ENCODE measurements around the gene SORCS1.
"Not testable (repeated sequence)": the region's sequence is repeated elsewhere in the genome, so short reads cannot be mapped to it uniquely, and the experiment has no call there.

Gene SORCS1

DNA sequence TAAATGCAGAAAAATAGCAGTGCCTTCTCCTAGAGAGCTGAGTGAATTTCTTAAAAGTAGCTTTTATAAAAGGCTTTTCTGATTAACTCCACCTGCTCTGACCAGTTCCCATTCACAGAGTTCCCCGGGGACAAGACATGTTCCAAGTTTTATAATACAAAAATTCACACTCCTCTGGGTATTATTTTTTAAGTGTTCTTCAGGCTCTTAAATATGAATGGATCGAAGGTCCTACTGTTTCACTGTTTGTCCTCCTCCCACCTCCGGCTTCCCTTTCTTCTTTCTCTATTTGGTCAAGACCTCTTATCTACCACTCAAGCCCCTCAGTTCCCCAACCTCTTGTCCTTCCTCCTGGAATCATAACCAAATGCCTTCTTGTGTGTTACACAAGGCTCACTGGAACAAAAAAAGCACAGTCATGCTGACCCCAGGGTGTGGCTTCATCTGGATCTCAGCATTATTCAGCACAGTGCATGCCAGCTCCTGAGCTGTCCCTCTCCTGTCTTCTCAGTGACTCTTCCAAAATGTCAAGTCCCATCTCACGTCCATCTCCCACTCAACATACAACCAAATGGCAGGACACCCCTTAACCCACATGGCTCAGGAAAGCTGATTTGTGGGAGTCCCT lies 222.4 kb downstream of the SORCS1 start:
- DNase-seq (ENCODE audit: low read depth): no peak

DNA sequence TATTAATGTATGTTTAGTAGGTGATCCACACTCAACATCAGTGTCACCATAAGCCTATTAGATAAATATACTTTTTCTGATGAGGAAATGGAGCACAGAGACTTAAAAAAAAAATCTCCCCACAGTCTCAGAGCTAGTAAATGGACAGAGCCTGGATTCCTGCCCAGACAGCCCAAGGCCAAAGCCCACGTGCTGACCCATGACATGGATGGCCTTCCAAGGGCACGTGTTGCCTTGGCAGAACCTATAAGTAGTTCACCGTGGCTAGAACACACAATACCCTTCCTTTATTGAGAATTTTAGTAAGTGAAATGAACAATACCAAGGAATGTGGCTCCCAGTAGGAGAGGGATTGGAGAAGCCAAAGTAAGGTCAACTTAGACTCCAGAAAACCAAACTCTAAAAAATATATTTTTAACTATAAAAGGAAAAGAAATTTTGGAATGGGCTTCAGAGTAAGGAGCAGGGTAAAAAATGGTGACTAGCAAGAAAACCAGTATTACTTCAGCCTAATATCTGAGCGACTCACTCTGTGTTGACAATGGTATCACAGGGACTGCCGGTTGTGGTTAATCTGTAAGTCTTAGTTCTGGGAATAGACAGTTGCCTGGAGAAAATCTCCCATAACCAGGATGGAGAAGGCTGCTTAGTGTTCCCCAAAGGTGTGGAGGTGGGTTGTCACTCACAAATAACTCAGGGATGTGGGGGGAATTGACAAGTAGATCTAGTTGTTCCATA lies 223.0 kb downstream of the SORCS1 start:
- no peak for DNase-seq (ENCODE audit: low read depth)

DNA sequence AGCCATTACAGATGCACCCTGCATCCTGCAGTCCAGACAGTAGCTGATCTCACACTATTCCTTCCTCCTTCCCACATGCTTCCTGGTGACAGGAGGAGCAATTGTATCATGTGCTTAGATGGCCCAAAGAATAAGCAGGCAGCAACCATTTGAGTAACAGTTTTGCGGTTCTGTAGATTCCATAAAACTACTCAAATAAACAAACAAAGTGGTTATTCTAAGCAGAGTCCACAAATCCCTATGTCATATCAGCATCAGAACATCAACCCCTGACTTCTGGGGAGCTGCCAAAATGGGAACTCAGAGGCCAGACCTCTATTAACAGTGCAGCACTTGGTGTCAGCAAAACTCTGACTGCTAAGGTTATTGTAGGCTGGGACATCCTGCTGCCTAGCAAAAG lies 226.0 kb downstream of the SORCS1 start:
- DNase-seq (ENCODE audit: low read depth): no peak

DNA sequence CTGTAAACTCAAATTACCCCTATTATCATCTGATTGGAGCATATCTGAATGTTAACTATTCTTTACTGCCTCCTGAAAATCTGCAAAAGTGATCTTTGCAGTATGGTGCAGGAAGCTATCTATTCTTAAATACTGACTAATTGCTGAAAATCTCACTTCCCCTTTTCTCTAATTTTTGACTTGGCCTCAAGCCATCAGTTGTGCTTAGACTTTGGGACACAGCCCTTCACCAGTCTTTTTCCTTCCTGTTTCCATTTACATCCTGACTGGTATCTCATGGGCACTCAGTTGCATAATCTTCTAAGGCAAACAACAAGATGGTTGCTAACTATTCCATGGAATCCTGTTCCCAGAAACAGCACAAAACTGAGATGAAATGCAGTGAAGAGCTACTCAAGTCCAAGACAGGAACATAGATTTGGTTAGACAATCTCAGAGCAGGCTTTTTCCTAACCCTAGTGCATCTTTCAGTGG lies 228.5 kb downstream of the SORCS1 start:
- no peak for DNase-seq (ENCODE audit: low read depth)

DNA sequence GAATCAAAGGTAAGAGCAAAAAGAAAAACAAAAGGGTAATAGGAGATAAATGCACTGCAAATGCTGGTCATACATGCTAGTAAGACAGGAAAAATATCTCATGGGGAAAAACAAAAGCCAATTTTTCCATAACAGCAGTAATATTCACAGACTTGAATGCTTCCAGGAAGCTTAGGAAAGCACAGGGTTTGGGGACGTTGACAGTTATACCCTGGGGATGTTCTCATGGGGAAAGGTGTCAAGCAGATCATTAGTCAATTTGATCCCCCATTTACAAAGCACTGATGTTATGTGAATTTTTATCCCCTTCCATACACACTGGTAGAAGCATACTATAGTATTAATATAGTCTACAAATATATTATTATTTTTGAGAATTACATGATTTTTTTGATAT lies 232.7 kb downstream of the SORCS1 start:
- DNase-seq (ENCODE audit: low read depth): no peak

DNA sequence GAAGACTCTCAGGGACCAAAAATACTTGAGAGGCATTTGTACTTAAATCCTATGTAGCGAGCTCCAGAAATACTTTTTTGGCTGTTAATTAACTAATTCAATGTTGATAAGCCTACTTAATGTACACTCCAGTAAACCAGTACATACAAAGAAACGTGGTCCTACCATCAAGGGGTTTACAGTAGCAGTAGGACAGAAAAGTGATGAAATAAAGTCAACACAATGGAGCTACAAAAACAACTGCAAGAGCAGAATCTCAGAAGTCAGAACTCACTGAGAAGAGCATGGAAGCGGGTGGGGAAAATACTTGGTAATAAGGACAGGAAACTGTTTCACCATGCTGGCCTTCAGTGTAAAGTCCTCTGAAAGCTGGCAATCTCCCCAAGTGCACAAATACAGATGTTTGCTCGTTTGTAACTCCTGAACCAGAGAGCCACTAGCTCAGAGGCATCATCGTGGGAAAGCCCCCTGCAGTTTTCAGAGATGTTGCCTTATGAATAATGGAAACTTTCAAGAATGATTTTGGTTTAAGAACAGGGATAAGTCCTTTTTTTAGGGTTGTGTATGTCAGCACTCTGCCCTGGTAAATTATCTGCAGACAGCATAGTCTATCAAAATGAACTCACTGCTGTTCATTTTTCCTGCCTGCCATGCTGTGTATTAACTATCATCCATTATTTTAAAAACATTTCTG lies 233.2 kb downstream of the SORCS1 start:
- DNase-seq (ENCODE audit: low read depth): no peak

DNA sequence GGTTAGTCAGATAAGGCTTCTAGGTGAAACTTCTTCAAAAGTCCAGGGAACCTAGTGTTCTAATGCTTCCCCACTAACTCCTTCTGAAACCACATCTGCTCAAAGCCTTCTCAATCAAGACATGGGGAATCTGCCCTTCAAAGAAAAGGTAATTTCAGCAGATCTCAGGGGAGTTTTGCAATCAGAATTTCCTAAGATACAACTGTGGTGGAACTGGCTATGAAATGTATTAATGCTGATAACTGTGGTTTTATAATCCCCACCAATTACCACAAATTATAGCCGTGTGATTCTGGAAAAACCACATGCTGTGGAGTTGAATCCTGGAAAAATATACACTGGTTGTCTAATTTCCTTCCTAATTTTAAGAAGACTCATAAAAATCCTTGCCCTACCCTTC lies 233.8 kb downstream of the SORCS1 start:
- DNase-seq (ENCODE audit: low read depth): no peak

DNA sequence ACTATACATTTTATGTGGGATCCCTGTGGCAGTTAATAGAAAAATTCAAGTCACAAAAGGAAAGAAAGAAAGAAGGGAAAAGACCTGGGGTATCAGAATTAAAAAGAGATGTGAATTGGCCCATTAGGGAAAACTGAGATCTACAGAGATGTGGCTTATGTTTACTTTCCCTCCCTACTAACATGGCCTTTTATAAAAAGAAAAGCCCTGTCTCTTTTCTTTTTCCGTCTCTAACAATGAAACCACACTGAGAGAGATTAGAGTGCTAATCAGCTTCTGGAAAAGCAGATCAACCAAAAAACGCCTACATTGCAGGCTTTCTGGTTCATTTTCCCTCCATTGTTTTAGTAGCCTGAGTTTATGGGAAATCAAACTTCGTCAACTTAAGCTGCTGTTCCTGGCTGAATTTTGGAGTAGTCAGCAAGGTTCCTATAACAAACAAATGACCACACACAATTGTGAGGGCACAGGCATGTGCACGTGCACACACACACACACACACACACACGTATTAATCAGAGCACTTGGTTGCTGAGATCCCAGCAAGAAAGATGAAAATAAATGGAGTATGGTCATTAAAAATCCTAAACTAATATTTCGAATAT lies 235.1 kb downstream of the SORCS1 start:
- DNase-seq (ENCODE audit: low read depth): no peak

DNA sequence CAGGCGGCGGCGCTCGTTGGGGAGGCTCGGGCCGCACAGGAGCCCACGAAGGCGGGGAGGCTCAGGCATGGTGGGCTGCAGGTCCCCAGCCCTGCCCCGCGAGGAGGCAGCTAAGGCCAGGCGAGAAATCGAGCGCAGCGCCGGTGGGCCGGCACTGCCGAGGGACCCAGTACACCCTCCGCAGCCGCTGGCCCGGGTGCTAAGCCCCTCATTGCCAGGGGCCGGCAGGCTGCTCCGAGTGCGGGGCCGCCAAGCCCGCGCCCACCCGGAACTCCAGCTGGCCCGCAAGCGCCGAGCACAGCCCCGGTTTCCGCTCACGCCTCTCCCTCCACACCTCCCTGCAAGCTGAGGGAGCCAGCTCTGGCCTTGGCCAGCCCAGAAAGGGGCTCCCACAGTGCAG lies 236.4 kb downstream of the SORCS1 start:
- not testable (repeated sequence) for DNase-seq (ENCODE audit: low read depth)

DNA sequence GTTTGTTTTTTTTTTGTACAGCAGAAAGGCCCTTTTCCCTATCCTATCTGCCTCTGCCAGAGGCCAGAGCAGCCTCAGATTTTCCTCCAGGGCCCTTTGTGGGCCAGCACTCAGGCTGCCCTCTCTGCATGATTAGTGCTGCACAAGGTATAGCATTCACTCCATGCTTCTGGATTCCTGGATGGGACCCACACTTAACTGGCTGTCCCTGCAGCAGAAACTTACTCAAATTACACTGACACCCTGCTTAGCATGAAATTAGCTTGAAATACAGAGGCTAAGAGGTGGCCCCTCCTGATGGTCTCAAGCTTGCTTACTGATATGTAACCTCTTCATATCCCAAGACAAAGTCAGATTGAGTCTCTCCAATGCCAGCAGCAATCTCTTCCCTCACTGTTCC lies 239.3 kb downstream of the SORCS1 start:
- no peak for DNase-seq (ENCODE audit: low read depth)

DNA sequence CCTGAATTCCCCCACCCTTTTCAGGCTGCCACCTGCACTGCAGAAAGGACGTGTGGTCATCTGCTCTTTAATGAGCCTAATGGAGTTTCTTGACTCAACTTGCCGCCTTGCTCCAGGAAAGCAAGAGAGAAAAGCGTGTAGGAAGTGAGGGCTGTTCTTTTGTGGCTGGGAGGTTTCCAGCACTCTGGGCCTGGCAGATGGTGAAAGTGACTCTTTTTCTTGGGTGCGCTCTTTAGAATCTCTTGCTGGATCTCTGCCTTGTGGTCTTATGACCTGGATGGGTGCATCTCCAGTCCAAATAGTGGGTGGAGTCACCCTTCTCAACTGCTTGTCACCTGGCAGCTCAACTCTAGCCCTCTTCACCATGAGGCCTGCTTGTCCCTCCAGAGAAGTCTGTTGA lies 244.0 kb downstream of the SORCS1 start:
- DNase-seq (ENCODE audit: low read depth): no peak

DNA sequence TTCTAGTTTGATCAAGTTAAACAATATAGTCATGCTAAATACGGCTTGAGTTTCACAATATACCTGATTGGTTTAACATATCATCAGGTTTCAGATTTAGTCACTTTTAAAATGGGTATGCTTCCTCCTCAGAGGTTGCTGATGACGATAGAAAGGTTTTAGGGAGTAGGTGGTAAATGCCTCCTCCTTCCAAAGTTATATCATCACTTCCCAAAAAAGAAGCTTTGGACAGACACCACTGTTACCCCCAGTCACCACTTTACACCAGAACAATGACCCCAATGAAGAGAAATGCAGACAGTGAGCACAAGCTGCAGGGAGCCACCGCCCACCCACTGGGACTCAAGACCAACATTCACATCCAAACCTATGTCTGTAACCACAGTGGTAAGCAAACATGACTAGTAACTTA lies 244.6 kb downstream of the SORCS1 start:
- no peak for DNase-seq (ENCODE audit: low read depth)

DNA sequence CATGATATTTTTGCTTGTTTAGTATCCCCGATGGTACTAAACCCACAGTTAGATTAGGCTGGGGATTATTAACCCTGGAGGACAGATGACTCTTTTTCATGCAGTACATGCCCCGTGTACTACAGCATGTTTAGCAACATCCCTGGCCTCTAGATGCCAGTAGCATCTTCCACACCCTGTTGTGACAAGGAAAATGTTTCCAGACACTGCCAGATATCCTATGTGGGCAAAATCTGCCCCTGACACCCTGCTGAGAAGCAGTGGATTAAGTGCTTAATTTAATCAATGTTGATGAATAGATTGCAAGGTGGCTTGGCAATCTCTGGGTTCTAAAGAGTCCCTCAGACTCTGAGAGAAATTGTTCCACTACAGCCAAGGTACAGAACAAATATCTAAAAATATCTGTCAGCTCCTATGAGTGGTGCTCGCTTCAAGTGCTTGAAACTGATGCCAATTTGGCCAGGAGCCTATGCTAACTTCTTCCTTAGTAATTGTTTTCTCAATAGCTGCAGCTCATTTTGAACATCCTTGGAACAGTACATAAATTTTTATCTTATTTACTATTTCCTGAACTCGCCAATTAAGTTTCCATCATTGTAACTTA lies 247.0 kb downstream of the SORCS1 start:
- no peak for DNase-seq (ENCODE audit: low read depth)

DNA sequence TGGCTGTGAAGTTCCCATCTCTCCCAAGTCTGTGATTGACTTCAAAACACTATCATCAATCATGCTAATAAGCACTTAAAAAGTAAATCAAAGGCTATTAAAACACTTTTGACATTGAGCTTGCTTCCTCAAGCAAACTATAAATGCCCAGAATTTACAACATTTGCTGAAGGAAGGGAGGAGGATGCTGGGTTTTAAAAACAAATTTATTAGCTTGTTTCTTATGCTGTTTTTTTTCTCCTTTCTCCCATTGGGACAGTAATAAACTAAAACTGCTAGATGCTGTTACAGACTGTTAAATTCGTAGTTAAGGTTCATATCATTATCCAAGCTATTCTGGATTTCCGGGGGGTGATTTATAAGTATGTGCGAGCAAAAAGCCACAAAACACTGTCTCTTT lies 250.5 kb downstream of the SORCS1 start:
- no peak for DNase-seq (ENCODE audit: low read depth)

DNA sequence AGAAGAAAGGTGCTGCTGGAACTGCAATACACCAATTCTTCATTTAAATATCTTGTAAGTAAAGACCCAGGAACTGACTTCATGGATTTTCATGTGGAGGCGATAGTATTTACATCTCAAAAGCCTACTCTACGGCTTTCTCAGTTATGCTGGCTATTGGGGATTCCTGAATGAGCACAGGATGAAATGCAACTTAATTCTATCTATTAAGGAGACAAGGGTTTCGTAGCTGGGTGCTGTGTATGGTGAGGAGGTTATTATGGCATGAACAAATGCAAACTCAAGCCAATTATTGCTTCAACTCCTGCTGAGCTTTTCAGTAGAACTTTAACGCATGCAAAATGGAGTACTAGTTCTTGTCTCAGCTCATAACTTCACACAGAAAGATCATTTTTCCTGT lies 251.2 kb downstream of the SORCS1 start:
- DNase-seq (ENCODE audit: low read depth): no peak

DNA sequence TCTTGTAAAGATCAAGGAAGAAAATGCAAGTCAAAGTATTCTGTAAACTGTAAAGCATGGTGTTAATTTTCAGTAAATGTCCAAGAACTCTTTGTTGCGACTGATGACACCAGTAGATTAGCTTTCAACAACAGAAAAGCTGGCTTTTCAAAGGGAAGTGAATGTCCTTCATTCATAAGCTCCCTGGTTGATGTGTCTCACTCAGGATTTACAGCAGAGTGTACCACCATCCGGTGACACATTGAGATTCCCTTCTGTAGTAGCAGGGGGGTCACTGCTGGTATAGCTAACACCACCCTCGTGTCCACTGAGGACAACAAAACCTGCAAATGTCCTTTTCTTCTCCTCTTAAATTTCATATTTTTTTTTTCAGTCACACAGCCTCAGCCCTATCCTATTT lies 253.4 kb downstream of the SORCS1 start:
- no peak for DNase-seq (ENCODE audit: low read depth)

DNA sequence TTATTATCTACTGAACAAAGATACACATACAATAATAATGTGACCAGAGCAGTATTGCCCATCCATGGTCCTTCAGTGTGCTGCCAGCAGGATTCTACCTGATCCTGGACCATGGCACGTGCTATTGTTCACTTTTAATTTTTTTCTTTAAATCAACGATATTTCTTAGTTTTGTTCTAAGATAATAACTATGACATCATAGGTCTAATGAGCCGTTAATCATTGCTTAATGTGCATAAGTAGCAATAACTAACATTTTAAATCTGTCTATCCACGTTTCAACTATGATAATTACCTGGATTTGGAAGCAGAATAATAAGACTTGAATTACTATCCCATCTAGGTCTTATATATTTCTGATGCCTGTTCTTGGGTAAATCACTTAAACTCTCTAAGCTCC lies 253.8 kb downstream of the SORCS1 start:
- DNase-seq (ENCODE audit: low read depth): no peak

DNA sequence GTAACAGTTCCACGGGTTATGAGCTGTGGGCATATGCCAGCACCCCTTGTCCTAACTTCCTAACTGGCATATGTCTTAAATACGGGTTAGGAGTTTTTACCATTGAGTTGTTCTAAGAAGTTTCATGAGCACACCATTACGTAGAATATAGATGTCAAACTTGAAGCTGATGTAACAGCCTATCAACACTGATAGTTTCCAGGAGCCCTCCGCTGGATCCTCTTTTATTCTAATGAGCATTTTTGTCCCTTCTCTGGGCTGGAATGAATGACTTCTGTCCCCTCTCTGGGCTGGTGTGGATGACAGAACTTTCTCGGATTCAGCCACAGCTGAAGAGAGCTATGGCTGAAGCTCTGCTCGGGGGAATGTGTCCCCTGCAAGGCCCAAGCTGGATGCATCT lies 256.3 kb downstream of the SORCS1 start:
- no peak for DNase-seq (ENCODE audit: low read depth)

DNA sequence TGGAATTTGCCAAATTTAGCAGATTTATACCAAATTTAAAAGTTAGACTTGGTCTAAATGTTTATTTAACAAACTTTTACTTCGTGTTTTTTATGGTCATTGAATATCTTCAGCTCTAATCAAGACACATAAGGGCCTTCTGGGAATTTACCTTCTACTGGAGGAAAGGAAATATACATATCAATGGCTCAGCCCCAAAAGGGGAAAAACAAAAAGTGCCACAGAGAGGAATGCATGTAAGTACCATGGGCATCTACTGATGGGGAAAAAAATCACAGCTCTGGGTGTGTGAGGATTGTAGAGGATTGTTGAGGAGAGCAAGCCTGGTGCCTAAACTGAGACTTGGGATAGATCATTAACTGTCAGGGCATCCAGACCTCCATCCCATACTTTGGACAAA lies 260.3 kb downstream of the SORCS1 start:
- no peak for DNase-seq (ENCODE audit: low read depth)

DNA sequence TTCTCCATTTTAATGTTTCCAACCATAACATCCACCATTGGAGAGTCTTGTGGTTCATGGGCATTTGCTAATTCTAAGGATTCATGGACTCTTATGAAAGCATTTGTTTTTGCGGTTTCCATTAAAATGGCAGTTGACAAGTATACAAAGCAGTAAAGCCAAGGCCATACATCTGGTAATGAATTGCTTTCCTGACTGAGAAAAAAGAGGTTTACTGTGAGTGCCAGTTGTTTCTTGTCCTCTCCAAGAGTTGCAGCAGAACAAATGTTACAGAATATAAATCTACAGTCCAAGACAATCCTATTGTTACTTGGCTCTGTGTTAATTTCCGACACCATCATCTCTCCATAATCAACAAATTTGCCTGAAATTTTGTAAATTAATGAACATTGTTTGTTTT lies 261.3 kb downstream of the SORCS1 start:
- no peak for DNase-seq (ENCODE audit: low read depth)

DNA sequence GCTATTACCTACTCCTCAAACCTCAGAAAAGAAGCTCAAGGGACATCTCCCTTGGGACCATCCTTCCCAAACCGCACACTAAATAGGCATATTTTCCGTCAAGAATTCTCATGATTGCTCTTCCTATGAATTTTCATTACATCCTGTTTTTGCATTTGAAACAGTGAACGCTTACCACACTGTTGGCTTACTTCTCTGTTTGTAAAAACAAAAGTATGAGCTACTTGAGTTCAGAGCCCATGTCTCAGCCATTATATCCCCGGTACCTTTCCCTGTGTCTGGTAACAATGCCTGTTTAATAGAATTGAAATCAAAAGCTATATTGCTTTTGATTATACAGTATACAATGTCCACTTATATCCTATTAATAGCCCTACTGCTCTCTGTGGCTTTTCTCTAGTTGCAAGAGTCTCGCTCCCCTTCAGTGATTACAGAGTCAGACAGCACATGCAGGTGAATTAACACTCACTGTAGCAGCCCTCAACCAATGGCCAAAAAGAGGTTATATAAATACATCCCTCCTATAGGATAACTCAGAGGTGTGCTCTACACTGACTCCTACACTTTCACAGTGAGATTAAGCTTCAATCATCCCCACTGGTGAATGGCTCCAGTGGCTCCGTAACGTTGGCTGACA lies 264.4 kb downstream of the SORCS1 start:
- no peak for DNase-seq (ENCODE audit: low read depth)

DNA sequence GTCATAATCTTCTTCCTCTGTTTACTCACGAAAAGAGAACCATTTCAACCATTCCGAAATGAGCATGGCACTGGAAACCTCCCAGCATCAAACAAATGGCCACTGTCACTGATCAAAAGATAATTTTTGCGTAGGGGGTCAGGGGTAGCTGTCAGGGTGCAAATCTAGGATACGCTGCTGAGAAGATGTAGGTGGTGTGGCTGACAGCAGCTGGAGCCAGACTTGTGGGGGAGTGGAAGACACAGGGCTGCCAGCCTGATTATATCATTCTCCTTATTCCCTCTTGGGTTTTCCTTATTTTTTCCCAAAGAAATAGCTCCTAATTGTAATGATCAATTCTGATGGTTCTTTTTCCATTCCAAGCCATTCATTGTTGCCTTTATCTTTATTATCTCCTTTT lies 266.1 kb downstream of the SORCS1 start:
- no peak for DNase-seq (ENCODE audit: low read depth)
